HEK293T (cell line): ENCODE measurements around the gene ZNF217.

Source experiments
- ELF4 ChIP-seq: fragments of 450-650 bp; IDR thresholded peaks from 2 replicates; pipeline ENCODE4 v1.6.1; 2017; ENCODE audit warnings: antibody characterized with exemption
- HDGF ChIP-seq: fragments of 450-650 bp; IDR thresholded peaks from 2 replicates; pipeline ENCODE4 v1.6.1; 2017; ENCODE audit warnings: antibody characterized with exemption, borderline replicate concordance
- SP1 ChIP-seq: fragments of 450-650 bp; IDR thresholded peaks from 2 replicates; pipeline ENCODE4 v1.6.1; 2017

- TF ChIP-seq HDGF (no peak), ELF4 (no peak), SP1 (no peak)
These were observed 23.0 kb downstream of the ZNF217 start for GRCh38 chr20:53570446-53571276.
